GM12873 (cell line): ENCODE measurements around the gene DOCK4.

Experiments
- TF ChIP-seq, protein P1 (sequence below): IDR thresholded peaks from 2 replicates; pipeline ENCODE4 v1.5.1; 2012; ENCODE audit warnings: low read depth, mild to moderate bottlenecking, moderate library complexity, low read length, control low read depth; ENCODE audit not compliant: insufficient read depth; ENCODE audit errors: missing control alignments

DOCK4 gene

DNA sequence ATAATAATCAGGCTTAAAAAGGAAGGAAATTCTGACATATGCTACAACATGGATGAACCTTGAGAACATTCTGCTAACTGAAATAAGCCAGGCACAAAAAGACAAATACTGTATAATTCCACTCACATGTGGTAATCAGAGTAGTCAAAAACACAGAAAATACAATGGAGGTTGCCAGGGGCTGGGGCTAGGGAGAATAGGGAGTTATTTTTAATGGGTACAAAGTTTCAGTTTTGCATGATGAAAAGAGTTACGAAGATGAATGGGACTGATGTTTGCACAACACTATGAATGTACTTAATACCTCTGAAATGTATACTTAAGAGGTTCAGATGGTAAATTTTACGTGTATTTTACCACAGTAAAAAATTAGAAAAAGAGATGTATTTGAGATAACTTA is 145.6 kb downstream of the DOCK4 start:
- TF ChIP-seq, protein P1, sequence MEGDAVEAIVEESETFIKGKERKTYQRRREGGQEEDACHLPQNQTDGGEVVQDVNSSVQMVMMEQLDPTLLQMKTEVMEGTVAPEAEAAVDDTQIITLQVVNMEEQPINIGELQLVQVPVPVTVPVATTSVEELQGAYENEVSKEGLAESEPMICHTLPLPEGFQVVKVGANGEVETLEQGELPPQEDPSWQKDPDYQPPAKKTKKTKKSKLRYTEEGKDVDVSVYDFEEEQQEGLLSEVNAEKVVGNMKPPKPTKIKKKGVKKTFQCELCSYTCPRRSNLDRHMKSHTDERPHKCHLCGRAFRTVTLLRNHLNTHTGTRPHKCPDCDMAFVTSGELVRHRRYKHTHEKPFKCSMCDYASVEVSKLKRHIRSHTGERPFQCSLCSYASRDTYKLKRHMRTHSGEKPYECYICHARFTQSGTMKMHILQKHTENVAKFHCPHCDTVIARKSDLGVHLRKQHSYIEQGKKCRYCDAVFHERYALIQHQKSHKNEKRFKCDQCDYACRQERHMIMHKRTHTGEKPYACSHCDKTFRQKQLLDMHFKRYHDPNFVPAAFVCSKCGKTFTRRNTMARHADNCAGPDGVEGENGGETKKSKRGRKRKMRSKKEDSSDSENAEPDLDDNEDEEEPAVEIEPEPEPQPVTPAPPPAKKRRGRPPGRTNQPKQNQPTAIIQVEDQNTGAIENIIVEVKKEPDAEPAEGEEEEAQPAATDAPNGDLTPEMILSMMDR = no peak

DNA sequence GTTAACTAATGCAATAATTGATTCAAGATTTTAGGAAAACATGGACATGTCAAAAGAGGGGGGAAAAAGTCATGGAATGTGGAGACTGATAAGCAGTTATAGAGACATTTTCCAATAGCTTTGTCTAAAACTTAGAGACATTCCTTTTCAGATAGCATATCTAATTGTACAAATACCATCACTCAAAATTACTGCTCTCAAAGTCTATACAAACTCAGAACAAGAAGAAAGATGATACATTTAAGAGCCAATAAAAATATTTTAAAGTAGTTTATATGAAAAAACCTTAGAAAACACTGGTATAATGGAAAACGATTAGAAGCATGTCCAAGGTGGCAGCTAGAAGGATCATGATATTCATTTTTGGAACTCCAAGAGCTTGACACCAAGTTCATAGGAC is 146.5 kb downstream of the DOCK4 start:
- TF ChIP-seq, protein P1 = no peak

DNA sequence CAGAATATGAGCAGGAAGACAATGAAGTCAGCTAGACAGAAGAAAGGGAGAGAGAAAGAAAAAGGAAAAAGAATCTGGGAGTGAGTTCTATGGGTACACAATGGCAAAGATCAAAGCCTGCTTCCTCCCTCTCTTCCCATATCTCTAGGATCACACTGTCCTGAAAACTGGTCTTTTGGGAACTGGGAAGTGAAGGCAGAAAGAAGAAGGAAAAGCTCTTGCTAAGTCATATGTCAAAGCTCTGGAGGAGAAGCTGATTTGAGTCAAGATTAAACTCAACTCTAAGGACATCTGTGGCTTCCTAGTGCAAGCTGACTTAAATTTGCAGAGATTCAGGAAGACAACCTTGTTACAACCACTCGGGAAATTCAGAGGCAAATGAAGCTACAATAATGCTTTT is 147.5 kb downstream of the DOCK4 start:
- TF ChIP-seq, protein P1 = no peak

DNA sequence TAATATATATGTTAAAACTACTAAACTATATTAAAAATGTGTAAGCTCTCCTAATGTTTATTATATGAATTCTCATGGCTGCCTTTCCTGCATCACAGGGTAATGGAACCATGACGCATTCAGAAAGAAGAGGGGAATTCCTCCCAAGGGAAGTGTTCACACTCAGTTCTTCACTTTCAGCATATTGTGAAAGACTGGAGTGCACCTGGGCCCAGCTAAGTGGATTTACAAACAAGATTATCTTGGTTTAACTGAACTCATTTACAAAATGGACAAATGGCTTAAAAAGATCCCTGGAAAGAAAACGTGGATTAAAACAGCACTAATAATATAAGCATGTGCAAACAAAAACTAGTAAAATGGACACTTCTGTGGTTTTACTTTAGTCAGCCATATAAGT is 149.8 kb downstream of the DOCK4 start:
- TF ChIP-seq, protein P1 = no peak

GRCh38 chr7:112053737-112054069 is 152.5 kb downstream of the DOCK4 start:
- TF ChIP-seq, protein P1 = no peak

GRCh38 chr7:112052993-112053736 is 153.0 kb downstream of the DOCK4 start:
- TF ChIP-seq, protein P1 = no peak

DNA sequence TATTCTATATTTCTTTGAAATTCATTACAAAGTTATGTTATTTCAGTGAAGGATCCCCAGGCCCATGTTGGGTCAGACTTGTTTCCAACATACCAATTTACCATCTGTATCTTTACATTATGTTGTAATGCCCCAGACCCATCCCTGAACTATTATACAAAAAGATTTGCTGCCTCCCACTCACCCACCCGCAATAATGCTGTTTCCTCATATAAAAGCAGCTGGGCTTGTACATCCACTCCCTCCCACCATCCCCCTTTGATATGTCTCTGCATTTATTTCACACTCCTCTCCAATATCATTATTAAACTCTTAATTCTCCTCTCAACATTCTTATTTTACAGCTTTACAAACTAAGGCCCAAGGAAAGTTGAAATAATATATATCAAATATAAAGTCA is 153.7 kb downstream of the DOCK4 start:
- TF ChIP-seq, protein P1 = no peak
